Activated naive CD8-positive, alpha-beta T cell treated with anti-CD3 and anti-CD28 coated beads, Interleukin-2, amount 10 ng/mL, durations not matched to agents 7 days and 5 days (primary cell): ENCODE measurements around the gene PPM1F. TPM values are rescaled to one million over a fixed set of nuclear protein-coding genes. Genes with fewer than 3 reads are reported as not detected.
"Not testable (repeated sequence)": the region's sequence is repeated elsewhere in the genome, so short reads cannot be mapped to it uniquely, and the experiment has no call there.

Experiments
- ATAC-seq: fragments of 150-1000 bp; cut with Tn5 transposase; one replicate; pipeline ENCODE4 v1.10.0; 2021; ENCODE audit warnings: low read depth, moderate library complexity
- POLR2A ChIA-PET: fragments of 350-600 bp; sonication (Branson Sonifier 250); formaldehyde crosslinking; loops from one replicate; lab custom pipeline; 2021; ENCODE audit warnings: antibody characterized with exemption; lab: Charles Lee
- DNase-seq: peaks from one replicate; pipeline ENCODE4 v3.0.0; 2021
- H3K27ac Mint-ChIP-seq: one replicate; pipeline ENCODE4 v1.8.0; 2022; ENCODE audit warnings: mild to moderate bottlenecking, mixed read lengths
- H3K27me3 Mint-ChIP-seq: one replicate; pipeline ENCODE4 v1.8.0; 2022; ENCODE audit warnings: mild to moderate bottlenecking, moderate library complexity, mixed read lengths
- H3K36me3 Mint-ChIP-seq: one replicate; pipeline ENCODE4 v1.8.0; 2021; ENCODE audit warnings: mild to moderate bottlenecking, mixed read lengths
- H3K4me1 Mint-ChIP-seq: one replicate; pipeline ENCODE4 v1.8.0; 2021; ENCODE audit warnings: mixed read lengths
- H3K4me3 Mint-ChIP-seq: one replicate; pipeline ENCODE4 v1.8.0; 2022; ENCODE audit warnings: mild to moderate bottlenecking, moderate library complexity, mixed read lengths
- H3K9me3 Mint-ChIP-seq: one replicate; pipeline ENCODE4 v1.8.0; 2021; ENCODE audit warnings: mixed read lengths
- total RNA-seq, 2 experiments: library from RNA; stranded (reverse); gene quantifications; one replicate each; pipeline ENCODE4 v1.2.3, GENCODE V29; 2021

Gene PPM1F
- total RNA-seq, 2 experiments from 2014 or later, result 19.5 to 21.6 TPM

DNA sequence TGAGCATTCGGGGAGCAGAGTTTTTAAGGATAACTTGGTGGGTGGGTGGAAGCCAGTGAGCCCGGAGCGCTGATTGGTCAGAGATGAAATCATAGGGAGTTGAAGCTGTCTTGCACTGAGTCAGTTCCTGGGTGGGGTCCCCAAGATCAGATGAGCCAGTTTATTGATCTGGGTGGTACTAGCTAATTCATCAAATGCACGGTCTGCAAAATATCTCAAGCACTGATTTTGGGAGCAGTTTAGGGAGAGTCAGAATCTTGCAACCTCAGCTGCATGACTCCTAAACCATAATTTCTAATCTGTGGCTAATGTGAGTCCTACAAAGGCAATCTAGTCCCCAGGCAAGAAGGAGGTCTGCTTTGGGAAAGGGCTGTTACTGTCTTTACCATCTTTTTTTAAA lies 42.3 kb downstream of the PPM1F start:
- DNase-seq, POLR2A ChIA-PET, H3K9me3 Mint-ChIP-seq, H3K4me3 Mint-ChIP-seq, H3K36me3 Mint-ChIP-seq, H3K27ac Mint-ChIP-seq, H3K4me1 Mint-ChIP-seq, ATAC-seq: not testable (repeated sequence)
- H3K27me3 Mint-ChIP-seq, result peaks cover 10% of the 10 kb centered on the region

DNA sequence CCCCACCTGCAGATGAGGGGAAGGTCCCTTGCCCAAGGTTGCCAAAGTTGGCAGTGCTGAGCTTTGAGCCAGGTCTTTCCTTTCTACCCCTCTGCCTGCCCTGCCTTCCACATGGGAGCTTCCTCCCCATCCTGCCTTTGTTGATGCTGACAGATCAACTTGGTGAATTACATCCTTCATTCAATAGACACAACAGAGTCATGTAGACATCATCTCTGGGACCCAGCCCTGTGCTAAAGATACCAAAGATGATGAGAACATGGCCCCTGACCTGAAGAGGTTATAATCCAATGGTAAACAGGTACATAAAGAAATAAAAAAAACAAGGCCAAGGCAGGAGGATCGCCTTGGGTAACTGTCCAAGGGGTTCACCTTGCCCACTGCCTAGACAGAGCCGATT lies 42.8 kb downstream of the PPM1F start:
- no peak overlapping the region for H3K27ac Mint-ChIP-seq

GRCh38 chr22:21907638-21908522 lies 44.8 kb downstream of the PPM1F start:
- no peaks in the 10 kb centered on the region for H3K36me3 Mint-ChIP-seq
- POLR2A ChIA-PET, result no interaction called here
- peaks cover 10% of the 10 kb centered on the region for H3K27me3 Mint-ChIP-seq

More for the DNA sequence above, 42.8 kb downstream of the PPM1F start:
- ATAC-seq (no peak), DNase-seq (no peak)
- POLR2A ChIA-PET, result no interaction called here
- Mint-ChIP-seq H3K4me1 (no peaks in the 10 kb centered on the region), H3K4me3 (no peak overlapping the region), H3K36me3 (no peaks in the 10 kb centered on the region), H3K9me3 (no peaks in the 10 kb centered on the region), H3K27me3 (peaks cover 10% of the 10 kb centered on the region)

GRCh38 chr22:21905234-21905633 lies 47.4 kb downstream of the PPM1F start:
- ATAC-seq, H3K36me3 Mint-ChIP-seq, H3K9me3 Mint-ChIP-seq, H3K27me3 Mint-ChIP-seq, H3K4me3 Mint-ChIP-seq, DNase-seq, H3K27ac Mint-ChIP-seq, POLR2A ChIA-PET, H3K4me1 Mint-ChIP-seq: not testable (repeated sequence)

More at GRCh38 chr22:21907638-21908522, 44.8 kb downstream of the PPM1F start:
- Mint-ChIP-seq H3K4me1 (no peaks in the 10 kb centered on the region), H3K4me3 (no peak overlapping the region), H3K9me3 (no peaks in the 10 kb centered on the region), H3K27ac (no peak overlapping the region)
- ATAC-seq (no peak), DNase-seq (no peak)

DNA sequence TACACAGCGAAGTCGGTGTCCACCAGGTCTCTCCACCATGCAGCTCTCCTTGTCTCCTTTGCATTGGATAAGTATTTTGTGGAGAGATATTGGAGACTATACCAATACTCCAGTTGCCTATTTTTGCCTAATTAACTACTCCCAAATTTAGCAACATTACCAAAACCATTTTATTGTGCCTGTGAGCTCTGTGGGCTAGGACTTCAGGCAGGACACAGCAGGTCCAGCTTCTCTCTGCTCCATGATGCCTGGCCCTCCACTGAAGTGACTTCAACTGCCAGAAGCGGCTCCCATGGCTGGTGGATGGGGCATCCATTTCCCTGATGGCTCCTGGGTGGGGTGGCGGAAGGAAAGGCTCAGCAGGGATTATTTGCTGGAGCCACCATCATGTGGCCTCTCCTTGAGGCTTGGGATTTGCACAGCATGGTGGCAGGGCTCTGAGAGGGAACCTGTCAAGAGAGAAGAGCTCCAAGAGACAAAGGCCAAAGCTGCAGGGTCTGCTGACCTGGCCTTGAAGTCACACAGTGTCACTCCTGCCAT lies 48.3 kb downstream of the PPM1F start:
- no peaks in the 10 kb centered on the region for H3K9me3 Mint-ChIP-seq
- H3K4me3 Mint-ChIP-seq, result no peak overlapping the region

GRCh38 chr22:21903283-21903682 lies 49.4 kb downstream of the PPM1F start:
- POLR2A ChIA-PET, result no interaction called here
- Mint-ChIP-seq H3K4me3 (no peak overlapping the region), H3K36me3 (no peaks in the 10 kb centered on the region), H3K27ac (no peak overlapping the region), H3K4me1 (no peaks in the 10 kb centered on the region), H3K27me3 (peaks cover 12% of the 10 kb centered on the region), H3K9me3 (no peaks in the 10 kb centered on the region)
- ATAC-seq (no peak), DNase-seq (no peak)

More for the DNA sequence above, 48.3 kb downstream of the PPM1F start:
- POLR2A ChIA-PET, result no interaction called here
- Mint-ChIP-seq H3K27me3 (peaks cover 5% of the 10 kb centered on the region), H3K36me3 (no peaks in the 10 kb centered on the region), H3K27ac (no peak overlapping the region), H3K4me1 (no peaks in the 10 kb centered on the region)
- ATAC-seq (no peak), DNase-seq (no peak)

GRCh38 chr22:21902296-21903087 lies 50.2 kb downstream of the PPM1F start:
- no peak overlapping the region for H3K4me3 Mint-ChIP-seq
- ATAC-seq (no peak), DNase-seq (no peak)
- no peak overlapping the region for H3K27ac Mint-ChIP-seq
- no peaks in the 10 kb centered on the region for H3K4me1 Mint-ChIP-seq
- H3K27me3 Mint-ChIP-seq, result peaks cover 14% of the 10 kb centered on the region
- no peaks in the 10 kb centered on the region for H3K9me3 Mint-ChIP-seq
- POLR2A ChIA-PET, result no interaction called here
- no peaks in the 10 kb centered on the region for H3K36me3 Mint-ChIP-seq

GRCh38 chr22:21898354-21898896 lies 54.2 kb downstream of the PPM1F start:
- no peaks in the 10 kb centered on the region for H3K9me3 Mint-ChIP-seq
- no peak for ATAC-seq
- no peaks in the 10 kb centered on the region for H3K4me1 Mint-ChIP-seq
- no peak overlapping the region for H3K27ac Mint-ChIP-seq
- peaks cover 25% of the 10 kb centered on the region for H3K27me3 Mint-ChIP-seq
- POLR2A ChIA-PET, result no interaction called here
- DNase-seq, result no peak
- no peak overlapping the region for H3K4me3 Mint-ChIP-seq
- H3K36me3 Mint-ChIP-seq, result no peaks in the 10 kb centered on the region

GRCh38 chr22:21896951-21897513 lies 55.6 kb downstream of the PPM1F start:
- no peaks in the 10 kb centered on the region for H3K9me3 Mint-ChIP-seq
- ATAC-seq (no peak), DNase-seq (no peak)
- H3K4me1 Mint-ChIP-seq, result no peaks in the 10 kb centered on the region
- H3K27me3 Mint-ChIP-seq, result peaks cover 23% of the 10 kb centered on the region
- H3K4me3 Mint-ChIP-seq, result no peak overlapping the region
- POLR2A ChIA-PET, result no interaction called here
- H3K36me3 Mint-ChIP-seq, result no peaks in the 10 kb centered on the region
- no peak overlapping the region for H3K27ac Mint-ChIP-seq

DNA sequence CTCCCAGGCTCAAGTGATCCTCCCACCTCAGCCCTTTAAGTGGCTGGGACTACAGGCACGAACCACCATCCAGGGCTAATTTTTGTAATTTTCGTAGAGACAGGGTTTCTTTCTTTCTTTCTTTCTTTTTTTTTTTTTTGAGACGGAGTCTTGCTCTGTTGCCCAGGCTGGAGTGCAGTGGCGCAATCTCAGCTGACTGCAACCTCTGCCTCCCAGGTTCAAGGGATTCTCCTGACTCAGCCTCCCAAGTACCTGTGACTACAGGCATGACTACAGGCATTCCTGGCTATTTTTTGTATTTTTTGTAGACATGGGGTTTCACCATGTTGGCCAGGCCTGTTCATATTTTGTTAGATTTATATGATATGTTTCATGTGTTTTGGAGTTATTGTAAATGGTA lies 56.4 kb downstream of the PPM1F start:
- H3K4me1 Mint-ChIP-seq, DNase-seq, H3K36me3 Mint-ChIP-seq, H3K9me3 Mint-ChIP-seq, H3K27ac Mint-ChIP-seq, POLR2A ChIA-PET, ATAC-seq, H3K4me3 Mint-ChIP-seq: not testable (repeated sequence)
- peaks cover 23% of the 10 kb centered on the region for H3K27me3 Mint-ChIP-seq

DNA sequence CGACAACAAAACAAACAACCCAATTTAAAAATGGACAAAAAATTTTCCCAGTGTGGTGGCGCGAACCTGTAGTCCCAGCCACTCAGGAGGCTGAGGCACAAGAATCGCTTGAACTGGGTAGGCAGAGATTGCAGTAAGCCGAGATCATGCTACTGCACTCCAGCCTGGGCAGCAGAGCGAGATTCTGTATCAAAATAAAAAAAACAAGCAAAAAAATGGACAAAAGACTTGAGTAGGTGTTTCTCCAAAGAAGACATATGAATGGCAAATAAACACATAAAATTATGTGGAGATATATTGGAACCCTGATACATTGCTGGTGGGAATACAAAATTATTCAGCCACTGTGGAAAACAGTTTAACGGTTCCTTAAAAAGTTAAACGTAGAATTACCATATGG lies 57.8 kb downstream of the PPM1F start:
- POLR2A ChIA-PET, result no interaction called here
- H3K36me3 Mint-ChIP-seq, result no peaks in the 10 kb centered on the region
- H3K4me3 Mint-ChIP-seq, result no peak overlapping the region
- H3K27ac Mint-ChIP-seq, result no peak overlapping the region
- ATAC-seq (no peak), DNase-seq (no peak)
- peaks cover 23% of the 10 kb centered on the region for H3K27me3 Mint-ChIP-seq
- H3K9me3 Mint-ChIP-seq, result no peaks in the 10 kb centered on the region
- no peaks in the 10 kb centered on the region for H3K4me1 Mint-ChIP-seq

DNA sequence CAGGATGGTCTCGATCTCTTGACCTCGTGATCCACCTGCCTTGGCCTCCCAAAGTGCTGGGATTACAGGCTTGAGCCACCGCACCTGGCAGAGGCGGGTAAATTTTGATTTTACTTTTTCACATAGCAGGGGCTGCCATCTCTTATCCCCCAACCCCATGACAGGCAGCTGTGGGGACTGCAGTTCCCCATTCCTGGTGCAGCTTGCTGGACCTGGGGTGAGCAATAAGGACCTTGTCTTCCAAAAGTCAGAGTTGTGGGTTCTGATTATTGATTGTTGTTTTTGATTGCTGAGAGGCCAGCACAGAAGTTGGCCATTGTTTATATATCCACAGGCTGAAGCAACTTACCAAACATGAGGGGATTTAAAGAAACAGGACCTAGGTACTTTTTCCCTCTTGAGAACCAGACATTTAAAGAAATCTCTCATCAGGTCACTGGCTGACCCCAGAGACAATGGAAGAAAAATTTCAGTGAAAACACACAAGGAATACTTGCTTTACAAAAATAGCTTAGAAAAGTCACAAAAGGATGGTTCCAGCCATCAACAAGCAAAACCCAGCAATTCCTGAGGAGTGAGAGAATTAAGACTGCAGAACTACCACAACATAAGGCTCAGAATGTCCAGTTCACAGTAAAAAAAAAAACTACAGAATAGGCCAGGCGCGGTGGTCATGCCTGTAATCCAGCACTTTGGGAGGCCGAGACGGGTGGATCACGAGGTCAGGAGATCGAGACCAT lies 63.2 kb downstream of the PPM1F start:
- Mint-ChIP-seq H3K27me3 (peaks cover 7% of the 10 kb centered on the region), H3K4me3 (no peak overlapping the region), H3K9me3 (no peaks in the 10 kb centered on the region), H3K36me3 (no peaks in the 10 kb centered on the region), H3K4me1 (no peaks in the 10 kb centered on the region), H3K27ac (no peak overlapping the region)
- DNase-seq (no peak), ATAC-seq (no peak)
- POLR2A ChIA-PET, result interaction anchor here (0.7 kb wide), 1 partner anchor 259 kb away, joined by 4 read pairs; the partner anchor contains the start of gene YDJC
